Measurements from ENCODE around the gene KRT76. TPM values are rescaled to one million over a fixed set of nuclear protein-coding genes. Genes with fewer than 3 reads are reported as not detected.

Gene KRT76
- total RNA-seq, 1 experiment from 2014 or later, result not detected

DNA sequence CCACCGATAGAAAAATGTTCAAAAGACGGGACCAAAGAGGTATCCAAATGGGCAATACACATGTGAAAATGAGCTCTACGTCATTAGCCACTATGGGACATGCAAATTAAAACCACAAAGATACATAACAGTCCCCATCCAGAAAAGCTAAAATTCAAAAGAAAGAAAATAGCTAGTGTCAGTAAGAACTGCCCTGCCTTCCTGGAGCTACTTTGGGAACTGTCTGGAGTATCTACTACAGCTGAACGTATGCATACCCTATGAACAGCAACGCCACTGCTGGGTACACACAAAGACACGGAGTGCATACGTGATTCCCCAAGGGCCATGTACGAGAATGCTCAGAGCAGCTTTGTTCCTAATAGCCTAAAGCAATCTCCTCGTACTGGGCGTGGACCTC, 48.0 kb downstream of the KRT76 start:
- no peaks in the 10 kb centered on the region; the same call in 1 of the 2 replicates for H3K27me3 ChIP-seq (ENCODE audit: insufficient read depth, low read length)
- peaks cover 53% of the 10 kb centered on the region for H3K27me3 Mint-ChIP-seq (ENCODE audit: low read depth)

More for the DNA sequence above, 48.0 kb downstream of the KRT76 start:
- no peaks in the 10 kb centered on the region for H3K4me1 ChIP-seq (ENCODE audit: insufficient read depth, low read length)
- H2BK15ac ChIP-seq (ENCODE audit: low read depth, low read length), result no peak overlapping the region
- H3K79me1 ChIP-seq (ENCODE audit: insufficient read depth, low read depth, low read length, poor library complexity, severe bottlenecking), result no peaks in the 10 kb centered on the region
- TF ChIP-seq, protein P1, sequence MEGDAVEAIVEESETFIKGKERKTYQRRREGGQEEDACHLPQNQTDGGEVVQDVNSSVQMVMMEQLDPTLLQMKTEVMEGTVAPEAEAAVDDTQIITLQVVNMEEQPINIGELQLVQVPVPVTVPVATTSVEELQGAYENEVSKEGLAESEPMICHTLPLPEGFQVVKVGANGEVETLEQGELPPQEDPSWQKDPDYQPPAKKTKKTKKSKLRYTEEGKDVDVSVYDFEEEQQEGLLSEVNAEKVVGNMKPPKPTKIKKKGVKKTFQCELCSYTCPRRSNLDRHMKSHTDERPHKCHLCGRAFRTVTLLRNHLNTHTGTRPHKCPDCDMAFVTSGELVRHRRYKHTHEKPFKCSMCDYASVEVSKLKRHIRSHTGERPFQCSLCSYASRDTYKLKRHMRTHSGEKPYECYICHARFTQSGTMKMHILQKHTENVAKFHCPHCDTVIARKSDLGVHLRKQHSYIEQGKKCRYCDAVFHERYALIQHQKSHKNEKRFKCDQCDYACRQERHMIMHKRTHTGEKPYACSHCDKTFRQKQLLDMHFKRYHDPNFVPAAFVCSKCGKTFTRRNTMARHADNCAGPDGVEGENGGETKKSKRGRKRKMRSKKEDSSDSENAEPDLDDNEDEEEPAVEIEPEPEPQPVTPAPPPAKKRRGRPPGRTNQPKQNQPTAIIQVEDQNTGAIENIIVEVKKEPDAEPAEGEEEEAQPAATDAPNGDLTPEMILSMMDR (conservative IDR thresholded peaks at IDR 0.05), result no peak
- no peak overlapping the region for H2BK120ac ChIP-seq (ENCODE audit: low read depth, low read length, poor library complexity, severe bottlenecking)
- H2BK20ac ChIP-seq (ENCODE audit: low read depth, low read length, poor library complexity, severe bottlenecking), result no peak overlapping the region
- H2AFZ ChIP-seq (ENCODE audit: low read length), result no peak overlapping the region
- no peak overlapping the region for H3K9ac ChIP-seq (ENCODE audit: extremely low read depth, insufficient read length, low read length)
- H3K23ac ChIP-seq (ENCODE audit: insufficient read length, low read depth, low read length), result no peak overlapping the region
- no peaks in the 10 kb centered on the region for H3K9me3 ChIP-seq (ENCODE audit: control insufficient read depth, low read depth, low read length)
- H3K9me3 Mint-ChIP-seq, result peaks cover 0 to 11% of the 10 kb centered on the region in 2 experiments; a peak in 3 of 5 replicates
- H3K36me3 Mint-ChIP-seq (ENCODE audit: insufficient read depth in 1 of 3, low read depth in 3 of 3), result no peaks in the 10 kb centered on the region
- H4K5ac ChIP-seq (ENCODE audit: insufficient read length, low read depth, low read length), result no peak overlapping the region
- no peak overlapping the region for H4K8ac ChIP-seq (replicated peaks; ENCODE audit: insufficient read length, low read depth, low read length)
- H3K23me2 ChIP-seq (ENCODE audit: insufficient read length, low read depth, low read length, poor library complexity, severe bottlenecking), result no peaks in the 10 kb centered on the region
- H2AK5ac ChIP-seq (ENCODE audit: insufficient read length, low read length), result no peak overlapping the region
- no peaks in the 10 kb centered on the region for H3K4me1 Mint-ChIP-seq
- H3K14ac ChIP-seq (ENCODE audit: insufficient read depth, low read length), result no peak overlapping the region
- no peak overlapping the region for H4K91ac ChIP-seq (ENCODE audit: insufficient read length, low read depth, low read length)
- no peak overlapping the region for H3K4ac ChIP-seq (ENCODE audit: low read depth, low read length)
- H3K79me2 ChIP-seq (ENCODE audit: insufficient read depth, low read length), result no peaks in the 10 kb centered on the region
- H3K56ac ChIP-seq (ENCODE audit: insufficient read length, low read depth, low read length), result no peak overlapping the region
- no peak overlapping the region for H3K4me3 Mint-ChIP-seq
- H3K4me2 ChIP-seq (ENCODE audit: insufficient read depth, insufficient read length, low read length), result no peak overlapping the region
- no peak for DNase-seq
- H3T11ph ChIP-seq (ENCODE audit: low read length), result no peak overlapping the region
- no peak overlapping the region for H3K27ac Mint-ChIP-seq
- H2BK5ac ChIP-seq (ENCODE audit: insufficient read length, low read length), result no peak overlapping the region
- no peaks in the 10 kb centered on the region for H4K20me1 ChIP-seq (ENCODE audit: control insufficient read depth, insufficient read depth, insufficient read length)
- H3K18ac ChIP-seq (ENCODE audit: insufficient read length, low read depth, low read length), result no peak overlapping the region
- no peak overlapping the region for H3K27ac ChIP-seq (ENCODE audit: insufficient read length, low read depth, low read length)
- H2BK12ac ChIP-seq (ENCODE audit: insufficient read length, low read depth, low read length), result no peak overlapping the region
- WGBS (ENCODE audit: extremely low coverage, insufficient read length, low lambda C conversion rate), result no CpG with 5 or more reads among the region's 10 CpGs

All from H9 (cell line).